Measurements from ENCODE around the gene RAD50. TPM values are rescaled to one million over a fixed set of nuclear protein-coding genes. Genes with fewer than 3 reads are reported as not detected.

Gene RAD50
- total RNA-seq, 4 donors from 2014 or later = 31.1 to 53.7 (median 35.0) TPM

- no peaks in the 10 kb centered on the region for H3K9me3 ChIP-seq
- no peak overlapping the region for H3K27ac ChIP-seq
- WGBS, 2 donors (ENCODE audit: low coverage in 1 of 2) = 76 to 100% methylated on average over 3 to 4 of the region's 4 CpGs
- H3K36me3 ChIP-seq = peaks cover 0 to 95% of the 10 kb centered on the region in 2 donors
- no peak for TF ChIP-seq POLR2A (IDR thresholded peaks at IDR 0.05)
- no peak for TF ChIP-seq POLR2AphosphoS5 (IDR thresholded peaks at IDR 0.05)
- TF ChIP-seq EP300 (IDR thresholded peaks at IDR 0.05) = no peak
- no peak for TF ChIP-seq CTCF (IDR thresholded peaks at IDR 0.05)
- H3K27me3 ChIP-seq = no peaks in the 10 kb centered on the region
- ATAC-seq = no peak
- no peaks in the 10 kb centered on the region for H3K4me1 ChIP-seq
- H3K4me3 ChIP-seq = no peak overlapping the region
Measured at GRCh38 chr5:132640613-132641012, 83.8 kb downstream of the RAD50 start.

GRCh38 chr5:132641241-132641723, 84.5 kb downstream of the RAD50 start:
- Histone ChIP-seq H3K27ac (no peak overlapping the region), H3K4me3 (no peak overlapping the region), H3K36me3 (peaks cover 0 to 90% of the 10 kb centered on the region in 2 donors), H3K4me1 (no peaks in the 10 kb centered on the region), H3K27me3 (no peaks in the 10 kb centered on the region), H3K9me3 (no peaks in the 10 kb centered on the region)
- TF ChIP-seq POLR2A (IDR thresholded peaks at IDR 0.05) = no peak
- TF ChIP-seq CTCF (IDR thresholded peaks at IDR 0.05) = no peak
- no peak for TF ChIP-seq POLR2AphosphoS5 (IDR thresholded peaks at IDR 0.05)
- no peak for TF ChIP-seq EP300 (IDR thresholded peaks at IDR 0.05)
- 97% methylated on average over 3 of the region's 3 CpGs; no CpG with 5 or more reads in 1 of the 2 donors for WGBS, 2 donors (ENCODE audit: low coverage in 1 of 2)
- ATAC-seq = no peak

- no peak overlapping the region for H3K27ac ChIP-seq
- no peaks in the 10 kb centered on the region for H3K9me3 ChIP-seq
- peaks cover 0 to 84% of the 10 kb centered on the region in 2 donors for H3K36me3 ChIP-seq
- TF ChIP-seq CTCF (IDR thresholded peaks at IDR 0.05) = no peak
- no peak for TF ChIP-seq POLR2AphosphoS5 (IDR thresholded peaks at IDR 0.05)
- no peak for TF ChIP-seq EP300 (IDR thresholded peaks at IDR 0.05)
- TF ChIP-seq POLR2A (IDR thresholded peaks at IDR 0.05) = no peak
- no peaks in the 10 kb centered on the region for H3K4me1 ChIP-seq
- WGBS, 2 donors (ENCODE audit: low coverage in 1 of 2) = 100% methylated on average over 3 of the region's 3 CpGs
- ATAC-seq = no peak
- H3K4me3 ChIP-seq = no peak overlapping the region
- no peaks in the 10 kb centered on the region for H3K27me3 ChIP-seq
Measured at GRCh38 chr5:132641841-132642240, 85.1 kb downstream of the RAD50 start.

GRCh38 chr5:132644177-132644576, 87.4 kb downstream of the RAD50 start:
- H3K4me3 ChIP-seq = no peak overlapping the region
- no peak overlapping the region for H3K27ac ChIP-seq
- H3K36me3 ChIP-seq = peaks cover 0 to 61% of the 10 kb centered on the region in 2 donors
- TF ChIP-seq CTCF (IDR thresholded peaks at IDR 0.05) (no peak), POLR2A (IDR thresholded peaks at IDR 0.05) (no peak), POLR2AphosphoS5 (IDR thresholded peaks at IDR 0.05) (no peak), EP300 (IDR thresholded peaks at IDR 0.05) (no peak)
- peaks cover 0 to 18% (median 0%) of the 10 kb centered on the region in 3 donors for H3K9me3 ChIP-seq
- no peaks in the 10 kb centered on the region for H3K4me1 ChIP-seq
- H3K27me3 ChIP-seq = no peaks in the 10 kb centered on the region
- ATAC-seq = no peak

- no peaks in the 10 kb centered on the region for H3K27me3 ChIP-seq
- no peak for ATAC-seq
- no peaks in the 10 kb centered on the region for H3K4me1 ChIP-seq
- peaks cover 0 to 35% of the 10 kb centered on the region in 2 donors for H3K36me3 ChIP-seq
- H3K9me3 ChIP-seq = peaks cover 0 to 18% (median 0%) of the 10 kb centered on the region in 3 donors
- no peak overlapping the region for H3K4me3 ChIP-seq
- H3K27ac ChIP-seq = no peak overlapping the region
- TF ChIP-seq POLR2A (IDR thresholded peaks at IDR 0.05) (no peak), POLR2AphosphoS5 (IDR thresholded peaks at IDR 0.05) (no peak)
- WGBS, 2 donors (ENCODE audit: low coverage in 1 of 2) = 85 to 99% methylated on average over 6 to 7 of the region's 11 CpGs
Measured at GRCh38 chr5:132646583-132647266, 89.9 kb downstream of the RAD50 start.
